HFFc6 (cell line): ENCODE measurements around the gene NR1I3. TPM values are rescaled to one million over a fixed set of nuclear protein-coding genes. Genes with fewer than 3 reads are reported as not detected.

Experiments used
- DNase-seq: peaks from one replicate; pipeline ENCODE4 v3.0.0-alpha.2; 2018
- H3K27ac Mint-ChIP-seq: 2 replicates; pipeline ENCODE4 v1.8.0; 2020; ENCODE audit warnings: mild to moderate bottlenecking, mixed read lengths
- H3K27me3 Mint-ChIP-seq: 2 replicates; pipeline ENCODE4 v1.8.0; 2021; ENCODE audit warnings: mild to moderate bottlenecking, moderate library complexity, mixed read lengths; ENCODE audit not compliant: insufficient read depth
- H3K36me3 Mint-ChIP-seq: 2 replicates; pipeline ENCODE4 v1.8.0; 2021; ENCODE audit warnings: low read depth, mixed read lengths
- H3K4me1 Mint-ChIP-seq: 2 replicates; pipeline ENCODE4 v1.8.0; 2020; ENCODE audit warnings: low read depth, mixed read lengths
- H3K4me3 Mint-ChIP-seq: 2 replicates; pipeline ENCODE4 v1.8.0; 2020; ENCODE audit warnings: mild to moderate bottlenecking, moderate library complexity, mixed read lengths
- H3K9me3 Mint-ChIP-seq: 2 replicates; pipeline ENCODE4 v1.8.0; 2020; ENCODE audit warnings: mild to moderate bottlenecking, mixed read lengths
- total RNA-seq, 6 experiments: library from RNA; stranded (reverse); fragmentation: NEBNext Ultra II Directional; extraction: Animal tissue kit (Norgen Biotek cat#: 25700); gene quantifications; 2 replicates in 1 of 6; 3 replicates in 5 of 6; pipeline ENCODE4 v1.2.3, GENCODE V29; 2021
- TF ChIP-seq, protein P1 (sequence below): fragments of 200-600 bp; sonication (generic); IDR thresholded peaks from 2 replicates; pipeline ENCODE4 v1.5.0; 2021; ENCODE audit warnings: antibody characterized with exemption, mild to moderate bottlenecking

The NR1I3 gene
- total RNA-seq, 6 experiments from 2014 or later: not detected

DNA sequence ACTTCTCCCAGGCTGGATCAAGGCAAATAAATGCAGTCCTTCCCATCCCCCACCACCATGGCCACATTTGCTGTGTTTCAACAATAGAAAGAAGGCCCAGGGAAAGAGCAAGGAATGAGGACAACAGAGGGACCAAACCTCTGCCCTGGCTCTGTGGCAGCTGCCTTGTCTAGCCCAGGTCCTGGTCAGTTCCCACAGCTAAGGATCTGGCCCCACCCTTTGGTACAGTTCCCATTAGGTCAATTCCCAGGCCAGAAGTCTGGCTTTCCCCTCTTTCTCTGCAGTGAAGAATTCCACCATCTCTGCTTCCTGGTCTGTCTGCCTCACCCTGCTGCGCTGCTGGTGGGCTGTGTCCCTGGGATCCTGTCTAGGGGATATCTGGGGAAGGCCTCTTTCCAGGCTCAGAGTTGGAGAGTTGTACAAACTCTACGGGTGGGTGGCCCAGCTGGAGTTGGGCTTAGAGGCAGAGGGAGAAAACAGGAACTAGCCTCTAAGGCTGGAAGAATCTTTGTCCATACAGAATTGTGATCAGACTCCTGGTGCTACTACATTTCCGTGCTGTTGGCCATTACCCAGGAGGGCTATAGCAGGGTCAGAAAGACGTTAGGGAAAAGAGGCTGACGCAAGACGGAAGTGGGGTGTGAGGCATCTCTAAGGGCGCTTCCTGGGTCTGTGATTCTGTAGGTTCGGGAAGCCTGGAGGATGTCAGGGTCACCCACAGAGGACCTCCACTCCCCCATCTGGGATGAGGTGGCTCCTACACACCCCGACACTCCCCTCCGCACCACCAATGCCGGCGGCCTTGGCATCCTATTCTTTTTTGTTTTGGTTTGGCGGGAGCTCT lies 36.8 kb downstream of the NR1I3 start:
- peaks cover 15% of the 10 kb centered on the region for H3K36me3 Mint-ChIP-seq
- H3K27ac Mint-ChIP-seq: peak overlapping the region; percentile 99
- H3K4me1 Mint-ChIP-seq: peaks cover 81% of the 10 kb centered on the region
- peak overlapping the region; percentile 95 for H3K4me3 Mint-ChIP-seq
- H3K27me3 Mint-ChIP-seq: peaks cover 5% of the 10 kb centered on the region
- DNase-seq: peak; percentile 44
- TF ChIP-seq, protein P1, sequence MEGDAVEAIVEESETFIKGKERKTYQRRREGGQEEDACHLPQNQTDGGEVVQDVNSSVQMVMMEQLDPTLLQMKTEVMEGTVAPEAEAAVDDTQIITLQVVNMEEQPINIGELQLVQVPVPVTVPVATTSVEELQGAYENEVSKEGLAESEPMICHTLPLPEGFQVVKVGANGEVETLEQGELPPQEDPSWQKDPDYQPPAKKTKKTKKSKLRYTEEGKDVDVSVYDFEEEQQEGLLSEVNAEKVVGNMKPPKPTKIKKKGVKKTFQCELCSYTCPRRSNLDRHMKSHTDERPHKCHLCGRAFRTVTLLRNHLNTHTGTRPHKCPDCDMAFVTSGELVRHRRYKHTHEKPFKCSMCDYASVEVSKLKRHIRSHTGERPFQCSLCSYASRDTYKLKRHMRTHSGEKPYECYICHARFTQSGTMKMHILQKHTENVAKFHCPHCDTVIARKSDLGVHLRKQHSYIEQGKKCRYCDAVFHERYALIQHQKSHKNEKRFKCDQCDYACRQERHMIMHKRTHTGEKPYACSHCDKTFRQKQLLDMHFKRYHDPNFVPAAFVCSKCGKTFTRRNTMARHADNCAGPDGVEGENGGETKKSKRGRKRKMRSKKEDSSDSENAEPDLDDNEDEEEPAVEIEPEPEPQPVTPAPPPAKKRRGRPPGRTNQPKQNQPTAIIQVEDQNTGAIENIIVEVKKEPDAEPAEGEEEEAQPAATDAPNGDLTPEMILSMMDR: no peak
- no peaks in the 10 kb centered on the region for H3K9me3 Mint-ChIP-seq

- Mint-ChIP-seq H3K4me1 (peaks cover 74% of the 10 kb centered on the region), H3K36me3 (peaks cover 13% of the 10 kb centered on the region), H3K27ac (peak overlapping the region; percentile 99), H3K27me3 (peaks cover 5% of the 10 kb centered on the region), H3K4me3 (no peak overlapping the region), H3K9me3 (no peaks in the 10 kb centered on the region)
- TF ChIP-seq, protein P1: no peak
- no peak for DNase-seq
Measured at GRCh38 chr1:161200421-161200991, 37.5 kb downstream of the NR1I3 start.

- Mint-ChIP-seq H3K4me3 (peak overlapping the region; percentile 81; the same call in 1 of the 2 replicates), H3K27ac (peak overlapping the region; percentile 99), H3K36me3 (peaks cover 13% of the 10 kb centered on the region), H3K27me3 (peaks cover 5% of the 10 kb centered on the region), H3K4me1 (peaks cover 67% of the 10 kb centered on the region), H3K9me3 (no peaks in the 10 kb centered on the region)
- TF ChIP-seq, protein P1: no peak
- no peak for DNase-seq
Measured at GRCh38 chr1:161199506-161200139, 38.4 kb downstream of the NR1I3 start.

GRCh38 chr1:161198897-161199431 lies 39.0 kb downstream of the NR1I3 start, which contains the start of gene ADAMTS4:
Gene ADAMTS4 (minus strand): TSS chr1:161199054. CDS start chr1:161198627, 427 bp downstream.
- Mint-ChIP-seq H3K36me3 (peaks cover 7% of the 10 kb centered on the region), H3K4me1 (peaks cover 61% of the 10 kb centered on the region), H3K9me3 (no peaks in the 10 kb centered on the region), H3K27me3 (peaks cover 5% of the 10 kb centered on the region), H3K27ac (peak within 1 kb of the TSS; percentile 99), H3K4me3 (peak within 1 kb of the TSS; percentile 81)
- DNase-seq: peak; percentile 82
- TF ChIP-seq, protein P1: no peak

GRCh38 chr1:161198194-161198896 lies 39.7 kb downstream of the NR1I3 start:
- Mint-ChIP-seq H3K27me3 (peaks cover 5% of the 10 kb centered on the region), H3K27ac (peak overlapping the region; percentile 86), H3K4me1 (peaks cover 56% of the 10 kb centered on the region), H3K4me3 (peak overlapping the region; percentile 81), H3K36me3 (peaks cover 3% of the 10 kb centered on the region; the same call in 1 of the 2 replicates), H3K9me3 (no peaks in the 10 kb centered on the region)
- TF ChIP-seq, protein P1: no peak
- peak; percentile 32 for DNase-seq
